H1 (cell line): Measurements from ENCODE around the gene MOV10L1. TPM values are rescaled to one million over a fixed set of nuclear protein-coding genes. Genes with fewer than 3 reads are reported as not detected.

ENCODE experiments used
- CEBPB ChIP-seq: IDR thresholded peaks from 2 replicates; pipeline ENCODE4 v1.6.1; 2012; ENCODE audit warnings: low read depth, low read length
- CREB1 ChIP-seq: IDR thresholded peaks from 2 replicates; pipeline ENCODE4 v1.6.1; 2012; ENCODE audit warnings: inconsistent platforms
- GABPA ChIP-seq: IDR thresholded peaks from 2 replicates; pipeline ENCODE4 v1.6.1; 2011; ENCODE audit warnings: mild to moderate bottlenecking, low read length, moderate library complexity, borderline replicate concordance; ENCODE audit not compliant: insufficient read depth
- SAP30 ChIP-seq: fragments of 300-600 bp; sonication (generic); IDR thresholded peaks from 2 replicates; pipeline ENCODE4 v1.7.1; 2012; ENCODE audit warnings: low read length, moderate library complexity, mild to moderate bottlenecking, inconsistent platforms; ENCODE audit not compliant: insufficient read depth, insufficient replicate concordance
- SIN3A ChIP-seq, 2 experiments: IDR thresholded peaks in 1 of 2; conservative IDR thresholded peaks in 1 of 2; 2 replicates each; pipeline ENCODE4 v1.6.1; 2011 to 2012; ENCODE audit warnings: low read length in 2 of 2, improper control_type of control experiment in 1 of 2, low read depth in 1 of 2, mild to moderate bottlenecking in 1 of 2
- TBP ChIP-seq: IDR thresholded peaks from 2 replicates; pipeline ENCODE4 v1.6.1; 2011; ENCODE audit warnings: low read depth, low read length, improper control_type of control experiment
- polyA plus RNA-seq, 7 experiments: library from polyadenylated mRNA; depleted of rRNA in 3 of 7; stranded (reverse) in 5 of 7; unstranded in 2 of 7; fragments of >200 nt in 5 of 7; fragments of 200-250 nt in 2 of 7; gene quantifications; 1 replicate in 5 of 7; 2 replicates in 1 of 7; 4 replicates in 1 of 7; pipeline versions ENCODE4 v1.2.1 to v1.2.3, GENCODE V29; 2011 to 2013; ENCODE audit warnings: missing spikeins in 2 of 7, mixed read lengths in 2 of 7
- total RNA-seq: library from RNA; stranded (reverse); fragmentation: NEBNext Ultra II Directional; extraction: Animal tissue kit (Norgen Biotek cat#: 25700); gene quantifications from 2 replicates; pipeline ENCODE4 v1.2.1, GENCODE V29; 2021

The MOV10L1 gene
- total and polyA plus RNA-seq, 2 of the 8 experiments (the other 6 are each of a cell fraction or from before 2014, with no cell fraction given): 0.32 TPM; not detected in 1

DNA sequence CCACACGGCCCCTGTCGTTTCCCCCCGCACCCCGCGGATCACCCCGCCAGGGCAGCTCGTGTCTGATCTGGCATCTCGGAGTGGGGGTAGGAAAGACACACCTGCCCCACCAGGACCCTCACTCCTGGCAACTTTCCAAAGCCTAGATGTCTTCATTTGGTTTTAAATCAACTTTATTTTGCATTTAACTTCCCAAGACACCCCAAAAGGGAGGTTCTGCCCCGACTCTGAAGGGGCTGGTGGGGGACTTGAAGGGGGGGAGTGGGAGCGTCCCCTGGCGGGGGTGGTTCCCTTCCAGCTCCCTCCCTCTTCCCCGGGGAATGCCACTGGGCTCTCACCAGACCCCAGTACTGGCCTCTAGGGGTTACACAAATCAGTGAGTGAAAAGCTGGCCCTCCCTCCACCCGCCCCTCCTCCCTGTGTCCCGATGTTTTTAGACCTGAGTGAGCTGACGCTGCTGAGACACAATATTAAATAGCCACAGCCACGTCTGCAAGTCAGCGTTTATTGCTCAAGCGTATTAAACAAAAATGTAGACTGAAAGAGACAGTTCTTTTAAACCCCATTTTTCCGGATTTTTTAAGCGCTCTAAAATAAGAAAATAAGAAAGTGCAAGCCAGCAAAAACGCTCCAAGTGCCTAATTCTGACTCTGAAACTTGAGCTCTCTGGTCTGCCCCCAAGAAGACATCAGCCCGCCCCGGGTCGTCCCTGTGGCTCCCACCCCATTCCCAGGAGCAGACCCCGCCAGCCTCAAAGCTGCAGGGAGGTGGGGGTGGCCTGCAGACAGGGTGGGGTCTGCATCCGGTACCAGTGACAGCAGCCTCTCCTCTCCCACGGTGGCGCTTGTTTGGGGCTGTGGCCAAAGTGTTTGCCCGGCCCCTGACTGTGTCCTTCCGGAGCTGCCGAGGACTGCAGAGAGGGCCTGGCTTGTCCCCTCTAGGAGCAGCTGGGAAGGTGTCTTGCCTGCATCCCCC is 30.6 kb upstream of the MOV10L1 start (continued):
- TF ChIP-seq SIN3A (conservative IDR thresholded peaks at IDR 0.05 in 1 of 2, IDR thresholded peaks at IDR 0.05 in 1 of 2; ENCODE audit: low read depth in 1 of 2, low read length in 2 of 2): 0 out of 4 replicates have a peak, but pooled peaks of 1 of the 2 experiments have one; percentile 30
- no peak for TF ChIP-seq TBP
- TF ChIP-seq CREB1: no peak
- no peak for TF ChIP-seq GABPA
- no peak for TF ChIP-seq CEBPB
- TF ChIP-seq SAP30: no peak
- TF ChIP-seq, all 59 proteins: peak for 7
